Parathyroid adenoma (tissue), 2 donors: Measurements from ENCODE around the gene PIK3R1.

Experiments
- H2AFZ ChIP-seq: fragments of 300-600 bp; sonication (generic); one replicate; pipeline ENCODE4 v1.7.0; 2017; ENCODE audit warnings: antibody characterized with exemption, mild to moderate bottlenecking
- H3K27ac ChIP-seq: fragments of 300-600 bp; sonication (generic); one replicate; pipeline ENCODE4 v1.7.0; 2017
- H3K27me3 ChIP-seq: fragments of 300-600 bp; sonication (generic); one replicate; pipeline ENCODE4 v1.7.0; 2017; ENCODE audit warnings: low read length; ENCODE audit not compliant: control insufficient read depth, insufficient read depth
- H3K36me3 ChIP-seq: fragments of 300-600 bp; sonication (generic); one replicate; pipeline ENCODE4 v1.7.0; 2017; ENCODE audit warnings: low read length; ENCODE audit not compliant: control insufficient read depth, insufficient read depth
- H3K4me1 ChIP-seq: fragments of 300-600 bp; sonication (generic); one replicate; pipeline ENCODE4 v1.7.0; 2017; ENCODE audit warnings: control low read depth
- H3K4me2 ChIP-seq: fragments of 300-600 bp; sonication (generic); one replicate; pipeline ENCODE4 v1.7.0; 2017; ENCODE audit warnings: low read length
- H3K4me3 ChIP-seq: fragments of 300-600 bp; sonication (generic); one replicate; pipeline ENCODE4 v1.7.0; 2017; ENCODE audit warnings: low read depth, low read length
- H3K79me2 ChIP-seq: fragments of 300-600 bp; sonication (generic); one replicate; pipeline ENCODE4 v1.7.0; 2017; ENCODE audit warnings: control low read depth
- H3K9ac ChIP-seq: fragments of 300-600 bp; sonication (generic); one replicate; pipeline ENCODE4 v1.7.0; 2017; ENCODE audit warnings: mild to moderate bottlenecking
- H3K9me3 ChIP-seq: fragments of 300-600 bp; sonication (generic); one replicate; pipeline ENCODE4 v1.7.0; 2017; ENCODE audit warnings: low read length; ENCODE audit not compliant: control insufficient read depth
- TF ChIP-seq, protein P1 (sequence below): fragments of 300-600 bp; sonication (generic); IDR thresholded peaks from one replicate; pipeline ENCODE4 v1.7.0; 2017; ENCODE audit warnings: antibody characterized with exemption, mild to moderate bottlenecking
- donor health status: primary hyperparathyroidism.

Gene PIK3R1

DNA sequence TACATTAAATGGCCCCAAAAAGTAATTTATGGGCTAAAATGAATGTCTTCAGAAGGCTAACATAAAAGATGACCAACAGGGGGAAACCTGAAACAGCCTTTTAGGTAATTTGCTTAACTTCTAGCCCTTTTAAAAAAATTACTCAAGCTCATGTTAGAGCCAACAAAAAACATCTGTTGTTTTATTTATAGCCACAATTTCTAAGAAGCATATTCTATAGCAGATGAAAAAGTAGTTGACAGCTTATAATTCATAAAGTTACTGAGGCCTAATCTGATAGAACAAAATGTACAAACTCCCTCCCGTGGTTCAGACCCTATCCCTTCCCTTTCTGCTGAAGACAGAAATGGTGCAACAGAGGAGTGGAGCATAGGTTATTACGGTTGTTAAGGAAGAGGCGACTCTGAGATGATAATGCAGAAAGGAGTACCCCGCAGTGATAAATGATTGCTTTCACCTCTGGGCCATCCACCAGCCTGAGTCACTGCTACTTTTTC, 46.1 kb downstream of the PIK3R1 start:
- Histone ChIP-seq H3K27ac (peak overlapping the region; percentile 1), H3K27me3 (no peaks in the 10 kb centered on the region)
- TF ChIP-seq, protein P1, sequence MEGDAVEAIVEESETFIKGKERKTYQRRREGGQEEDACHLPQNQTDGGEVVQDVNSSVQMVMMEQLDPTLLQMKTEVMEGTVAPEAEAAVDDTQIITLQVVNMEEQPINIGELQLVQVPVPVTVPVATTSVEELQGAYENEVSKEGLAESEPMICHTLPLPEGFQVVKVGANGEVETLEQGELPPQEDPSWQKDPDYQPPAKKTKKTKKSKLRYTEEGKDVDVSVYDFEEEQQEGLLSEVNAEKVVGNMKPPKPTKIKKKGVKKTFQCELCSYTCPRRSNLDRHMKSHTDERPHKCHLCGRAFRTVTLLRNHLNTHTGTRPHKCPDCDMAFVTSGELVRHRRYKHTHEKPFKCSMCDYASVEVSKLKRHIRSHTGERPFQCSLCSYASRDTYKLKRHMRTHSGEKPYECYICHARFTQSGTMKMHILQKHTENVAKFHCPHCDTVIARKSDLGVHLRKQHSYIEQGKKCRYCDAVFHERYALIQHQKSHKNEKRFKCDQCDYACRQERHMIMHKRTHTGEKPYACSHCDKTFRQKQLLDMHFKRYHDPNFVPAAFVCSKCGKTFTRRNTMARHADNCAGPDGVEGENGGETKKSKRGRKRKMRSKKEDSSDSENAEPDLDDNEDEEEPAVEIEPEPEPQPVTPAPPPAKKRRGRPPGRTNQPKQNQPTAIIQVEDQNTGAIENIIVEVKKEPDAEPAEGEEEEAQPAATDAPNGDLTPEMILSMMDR: peak; percentile 11

DNA sequence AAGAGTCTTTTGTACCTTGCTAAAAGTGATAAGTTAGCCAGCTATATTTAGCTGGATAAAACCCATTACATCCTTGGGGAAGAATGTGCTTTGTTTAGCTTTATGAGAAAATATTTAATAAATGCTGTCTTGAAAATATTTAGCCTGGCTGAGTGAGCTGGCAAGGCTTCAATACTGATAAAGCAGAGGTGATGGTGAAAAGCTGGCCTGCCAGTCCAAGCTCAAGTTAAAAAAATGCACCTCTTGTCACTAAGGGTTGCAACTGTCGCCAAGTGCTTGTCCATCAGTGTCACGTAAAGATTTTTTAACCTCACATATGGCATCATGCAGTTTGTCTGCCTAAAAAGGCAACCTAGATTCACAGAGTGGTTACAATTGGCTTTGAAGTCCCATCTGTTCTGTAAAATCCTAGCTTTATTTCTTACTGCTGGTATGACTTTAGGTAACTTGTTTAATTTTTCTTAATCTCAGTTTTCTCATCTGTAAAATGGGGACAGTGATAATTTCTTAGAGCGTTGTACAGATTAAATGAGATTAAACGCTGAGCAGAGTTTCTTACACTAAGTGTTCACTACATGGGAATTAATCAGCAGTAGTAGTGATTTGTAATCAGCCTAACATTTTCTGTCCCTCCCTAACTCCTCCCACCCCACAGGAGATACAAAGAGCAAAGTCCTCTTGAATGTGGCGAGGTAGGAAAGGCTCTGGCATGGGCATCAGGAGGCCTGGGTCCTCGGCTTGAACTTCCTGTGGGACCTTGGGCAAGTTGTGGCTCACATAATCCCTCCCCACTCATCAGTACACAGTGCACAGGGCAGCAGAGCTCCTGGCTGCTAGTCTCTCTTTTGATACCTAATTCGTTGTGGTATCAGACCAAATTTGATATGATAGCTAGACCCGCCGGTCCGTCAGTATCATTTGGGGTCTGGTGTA, 48.7 kb downstream of the PIK3R1 start:
- TF ChIP-seq, protein P1: no peak
- Histone ChIP-seq H3K79me2 (peaks cover 2% of the 10 kb centered on the region), H3K27me3 (no peaks in the 10 kb centered on the region), H3K4me2 (no peak overlapping the region), H3K36me3 (no peaks in the 10 kb centered on the region), H3K27ac (peak overlapping the region; percentile 69), H3K4me1 (peaks cover 51% of the 10 kb centered on the region), H3K4me3 (no peak overlapping the region), H3K9me3 (no peaks in the 10 kb centered on the region), H2AFZ (no peak overlapping the region), H3K9ac (no peak overlapping the region)

More for the DNA sequence above, 46.1 kb downstream of the PIK3R1 start:
- peaks cover 5% of the 10 kb centered on the region for H3K79me2 ChIP-seq
- no peak overlapping the region for H2AFZ ChIP-seq
- H3K4me2 ChIP-seq: no peak overlapping the region
- H3K36me3 ChIP-seq: no peaks in the 10 kb centered on the region
- H3K4me3 ChIP-seq: no peak overlapping the region
- H3K9me3 ChIP-seq: no peaks in the 10 kb centered on the region
- no peak overlapping the region for H3K9ac ChIP-seq
- peaks cover 47% of the 10 kb centered on the region for H3K4me1 ChIP-seq

DNA sequence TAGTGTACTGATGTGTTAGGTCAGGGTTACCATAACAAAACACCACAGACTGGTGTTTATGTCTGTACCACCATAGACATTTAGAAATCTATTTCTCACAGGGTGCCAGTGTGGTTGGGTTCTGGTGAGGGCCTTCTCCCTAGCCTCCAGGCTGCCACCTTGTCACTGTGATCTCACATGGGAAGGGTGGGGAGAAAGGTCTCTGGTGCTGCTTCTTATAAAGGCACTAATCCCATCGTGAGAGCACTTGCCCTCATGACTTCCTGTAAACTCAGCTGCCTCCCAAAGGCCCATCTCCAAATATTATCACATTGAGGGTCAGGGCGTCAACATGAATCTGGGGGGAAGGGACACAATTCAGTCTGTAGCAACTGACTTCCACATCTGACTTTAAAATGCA, 49.8 kb downstream of the PIK3R1 start:
- Histone ChIP-seq H3K4me2 (no peak overlapping the region), H3K36me3 (no peaks in the 10 kb centered on the region), H3K9ac (no peak overlapping the region), H3K27me3 (no peaks in the 10 kb centered on the region), H3K4me3 (no peak overlapping the region), H3K27ac (peak overlapping the region; percentile 69), H3K4me1 (peaks cover 46% of the 10 kb centered on the region), H3K79me2 (peaks cover 6% of the 10 kb centered on the region), H2AFZ (no peak overlapping the region), H3K9me3 (no peaks in the 10 kb centered on the region)
- TF ChIP-seq, protein P1: no peak

DNA sequence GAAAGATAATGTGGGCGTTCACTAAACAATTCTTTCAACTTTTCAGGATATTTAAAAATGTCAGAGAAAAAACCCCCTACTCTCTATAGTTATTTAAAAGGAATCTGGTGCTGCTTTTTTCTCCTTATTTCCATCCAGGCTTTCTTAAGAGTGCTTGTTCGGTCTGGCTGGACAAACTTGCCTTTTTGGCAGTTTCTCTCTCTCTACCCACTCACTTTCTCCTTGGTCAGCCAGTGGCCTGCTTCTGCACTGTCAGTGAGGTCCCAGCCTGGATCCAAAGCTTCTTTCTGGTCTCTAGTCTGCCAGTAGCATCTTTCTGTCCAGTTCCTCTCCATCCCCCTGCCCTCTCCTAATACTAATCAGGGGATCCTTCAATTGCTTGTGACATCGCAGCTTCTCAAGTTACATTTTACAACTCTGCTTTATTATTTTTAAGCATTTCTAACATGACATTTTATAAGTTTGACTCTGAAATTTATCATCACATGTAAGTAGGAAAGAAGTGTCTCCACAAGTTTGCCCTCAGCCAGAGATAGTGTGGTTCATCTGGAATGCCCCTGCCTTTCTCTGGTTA, 50.4 kb downstream of the PIK3R1 start:
- Histone ChIP-seq H3K4me1 (peaks cover 46% of the 10 kb centered on the region), H3K9ac (no peak overlapping the region), H3K4me3 (no peak overlapping the region), H3K79me2 (peaks cover 7% of the 10 kb centered on the region), H3K36me3 (no peaks in the 10 kb centered on the region), H3K27ac (peak overlapping the region; percentile 69), H3K4me2 (no peak overlapping the region), H3K27me3 (no peaks in the 10 kb centered on the region), H3K9me3 (no peaks in the 10 kb centered on the region), H2AFZ (no peak overlapping the region)
- TF ChIP-seq, protein P1: no peak
